Adrenal gland (tissue), 12 donors: ENCODE measurements around the gene CDH12. TPM values are rescaled to one million over a fixed set of nuclear protein-coding genes. Genes with fewer than 3 reads are reported as not detected.
A peak's percentile ranks its signal among the peaks of the same experiment; 100 is the strongest.

Experiments used
- DNase-seq, 7 donors: peaks; one replicate each; pipeline ENCODE4 v3.0.0-alpha.2; 2019 to 2020
- H3K27ac ChIP-seq, 5 donors: fragments of 200-600 bp; sonication (generic) in 4 of 5; 1 replicate in 3 of 5; 2 replicates in 2 of 5; pipeline versions ENCODE4 v1.5.1 to v1.8.0; 2016 to 2020; ENCODE audit warnings: mild to moderate bottlenecking in 1 of 5
- H3K27me3 ChIP-seq: fragments of 200-600 bp; 2 replicates; pipeline ENCODE4 v1.8.0; 2021
- H3K36me3 ChIP-seq, 2 donors: fragments of 200-600 bp; replicated peaks in 1 of 2; 1 replicate in 1 of 2; 2 replicates in 1 of 2; pipeline versions ENCODE4 v1.5.1 to v1.8.0; 2018 to 2022
- H3K4me1 ChIP-seq, 2 donors: fragments of 200-600 bp; replicated peaks in 1 of 2; 1 replicate in 1 of 2; 2 replicates in 1 of 2; pipeline versions ENCODE4 v1.5.1 to v1.8.0; 2018 to 2021
- H3K4me3 ChIP-seq, 4 donors: fragments of 200-600 bp; sonication (generic) in 3 of 4; one replicate each; pipeline ENCODE4 v1.5.1; 2016 to 2018
- H3K9me3 ChIP-seq, 3 donors: fragments of 200-600 bp; sonication (generic) in 1 of 3; replicated peaks in 1 of 3; 1 replicate in 2 of 3; 2 replicates in 1 of 3; pipeline versions ENCODE4 v1.5.1 to v1.8.0; 2016 to 2021
- POLR2A ChIP-seq, 2 donors: fragments of 450-650 bp; IDR thresholded peaks; one replicate each; pipeline ENCODE4 v1.6.1; 2017; ENCODE audit warnings: antibody characterized with exemption in 2 of 2, mild to moderate bottlenecking in 2 of 2, moderate library complexity in 1 of 2
- WGBS, 4 donors: extraction: QIAGEN DNeasy Blood & Tissue Kit in 2 of 4; methylation state at CpG; one replicate each; pipeline versions ENCODE4 v1.1.5 to v1.1.7; 2013 to 2017; 5-methylcytosine and 5-hydroxymethylcytosine counted together
- intact Hi-C, 2 donors: fragments of 100-400 bp; cut with DNase I; formaldehyde crosslinking; loops; one replicate each; pipeline versions ENCODE4 v1.14.1 to v1.15.0; 2022 to 2023
- polyA plus RNA-seq, 3 donors: library from polyadenylated mRNA; stranded (reverse); fragments of 200-250 nt in 2 of 3; fragments of 350-450 nt in 1 of 3; fragmentation: Illumina TruSeq in 1 of 3; extraction: RNeasy Lipid Tissue Mini Kit (QIAGEN cat#74804) in 1 of 3; gene quantifications; one replicate each; pipeline ENCODE4 v1.2.3, GENCODE V29; 2013 to 2014
- total RNA-seq, 9 donors: library from RNA; depleted of rRNA in 4 of 9; stranded (reverse); fragments of >200 nt in 4 of 9; fragments of 120-200 nt in 1 of 9; fragmentation: NEBNext Ultra II Directional in 1 of 9; extraction: Animal tissue kit (Norgen Biotek cat#: 25700) in 1 of 9; gene quantifications; one replicate each; pipeline versions ENCODE4 v1.1.0 to v1.2.4, GENCODE V29; 2013 to 2023
- TF ChIP-seq, protein P1 (sequence below), 6 experiments: fragments of 450-650 bp in 4 of 6; fragments of 200-600 bp in 2 of 6; sonication (generic) in 1 of 6; IDR thresholded peaks; 1 replicate in 5 of 6; 2 replicates in 1 of 6; pipeline versions ENCODE4 v1.5.1 to v1.8.0; 2016 to 2021; ENCODE audit warnings: antibody characterized with exemption in 6 of 6, mild to moderate bottlenecking in 2 of 6, moderate library complexity in 1 of 6
- donor health status: healthy with polysubstance abuse.
- donor health status: Bipolar disorder and iron deficiency.
- donor health status: DM: yes; HTN: yes; CAD: no.
- donor health status: DM: no; HTN: no; CAD: no.
- donor health status: DM: no; HTN: no; CAD: no.
- donor health status: DM: yes; HTN: yes; CAD: no.

CDH12 gene
- total and polyA plus RNA-seq, 12 donors, result 0.80 to 16.5 (median 7.8) TPM

DNA sequence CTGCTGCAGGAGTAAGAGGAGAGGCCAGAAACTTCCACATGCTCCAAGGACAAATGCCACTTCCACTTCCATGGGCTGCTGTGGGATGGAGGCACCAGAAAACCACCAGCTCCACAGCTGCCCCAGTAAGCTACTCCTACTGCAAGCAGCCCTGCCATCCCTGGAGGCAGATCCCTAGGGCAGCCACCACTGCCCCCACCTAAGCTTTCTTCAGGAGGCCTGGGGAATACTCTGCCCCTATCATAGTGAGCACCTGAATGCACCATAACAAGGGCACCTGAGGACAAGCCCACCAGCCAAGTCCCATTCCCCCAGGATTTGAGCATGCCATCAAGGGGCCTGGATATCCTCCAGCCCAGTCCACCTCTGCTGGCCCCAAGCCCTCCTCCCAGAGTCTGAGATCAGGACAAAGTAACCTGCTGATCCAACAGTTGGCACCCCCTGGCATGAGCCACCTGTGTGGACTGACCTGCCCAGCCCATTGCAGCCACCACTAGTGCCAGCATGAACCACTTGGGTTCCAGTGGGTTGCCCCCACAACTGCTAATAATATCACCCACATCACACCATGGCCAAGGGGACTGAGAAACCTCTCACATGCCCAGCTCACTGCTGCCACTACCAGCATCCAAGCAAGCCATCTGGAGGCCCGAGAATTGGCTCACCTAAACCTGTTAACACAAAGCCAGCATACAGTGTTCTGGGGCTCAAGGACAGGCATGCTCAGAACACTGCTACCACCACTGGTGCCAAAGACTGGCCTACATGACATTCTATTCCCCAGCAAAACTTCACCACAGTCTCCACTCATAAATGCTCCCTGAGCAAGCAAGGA, 480.1 kb downstream of the CDH12 start:
- Histone ChIP-seq H3K4me1 (no peaks in the 10 kb centered on the region), H3K27ac (no peak overlapping the region), H3K4me3 (no peak overlapping the region), H3K36me3 (no peaks in the 10 kb centered on the region), H3K9me3 (no peaks in the 10 kb centered on the region), H3K27me3 (no peaks in the 10 kb centered on the region)
- WGBS, 4 donors, result 70 to 71% (median 71%) methylated on average over 1 of the region's 1 CpG
- intact Hi-C loops, result no loop called here
- TF ChIP-seq POLR2A (IDR thresholded peaks at IDR 0.05), result no peak
- TF ChIP-seq, protein P1, sequence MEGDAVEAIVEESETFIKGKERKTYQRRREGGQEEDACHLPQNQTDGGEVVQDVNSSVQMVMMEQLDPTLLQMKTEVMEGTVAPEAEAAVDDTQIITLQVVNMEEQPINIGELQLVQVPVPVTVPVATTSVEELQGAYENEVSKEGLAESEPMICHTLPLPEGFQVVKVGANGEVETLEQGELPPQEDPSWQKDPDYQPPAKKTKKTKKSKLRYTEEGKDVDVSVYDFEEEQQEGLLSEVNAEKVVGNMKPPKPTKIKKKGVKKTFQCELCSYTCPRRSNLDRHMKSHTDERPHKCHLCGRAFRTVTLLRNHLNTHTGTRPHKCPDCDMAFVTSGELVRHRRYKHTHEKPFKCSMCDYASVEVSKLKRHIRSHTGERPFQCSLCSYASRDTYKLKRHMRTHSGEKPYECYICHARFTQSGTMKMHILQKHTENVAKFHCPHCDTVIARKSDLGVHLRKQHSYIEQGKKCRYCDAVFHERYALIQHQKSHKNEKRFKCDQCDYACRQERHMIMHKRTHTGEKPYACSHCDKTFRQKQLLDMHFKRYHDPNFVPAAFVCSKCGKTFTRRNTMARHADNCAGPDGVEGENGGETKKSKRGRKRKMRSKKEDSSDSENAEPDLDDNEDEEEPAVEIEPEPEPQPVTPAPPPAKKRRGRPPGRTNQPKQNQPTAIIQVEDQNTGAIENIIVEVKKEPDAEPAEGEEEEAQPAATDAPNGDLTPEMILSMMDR (IDR thresholded peaks at IDR 0.05), result no peak
- DNase-seq, result no peak

DNA sequence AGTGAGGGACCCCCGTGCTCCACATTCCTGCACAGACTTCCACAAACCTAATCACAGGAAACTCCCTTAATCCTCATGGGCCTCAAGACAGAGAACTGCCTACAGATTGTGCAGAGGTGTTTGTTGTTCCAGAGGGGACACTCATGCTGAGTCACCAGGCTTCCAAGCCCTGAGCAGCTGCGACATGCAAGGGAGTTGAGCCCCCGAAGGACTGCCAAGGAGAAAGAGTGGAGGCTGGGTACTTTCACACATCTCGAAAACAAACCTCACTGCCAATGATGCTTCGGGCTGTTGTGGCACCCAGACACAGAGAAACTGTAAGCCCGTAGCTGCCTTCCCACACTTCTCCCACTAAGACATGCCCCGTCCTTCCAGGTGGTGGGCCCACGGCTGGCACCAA, 480.8 kb downstream of the CDH12 start:
- Histone ChIP-seq H3K36me3 (no peaks in the 10 kb centered on the region), H3K4me3 (no peak overlapping the region), H3K27ac (no peak overlapping the region), H3K4me1 (no peaks in the 10 kb centered on the region), H3K27me3 (no peaks in the 10 kb centered on the region), H3K9me3 (no peaks in the 10 kb centered on the region)
- peak in 1 of 7 donors; percentile 16 for DNase-seq
- intact Hi-C loops, result no loop called here
- TF ChIP-seq, protein P1 (IDR thresholded peaks at IDR 0.05), result no peak
- no peak for TF ChIP-seq POLR2A (IDR thresholded peaks at IDR 0.05)
- 64 to 72% (median 68%) methylated on average over 3 to 8 of the region's 8 CpGs for WGBS, 4 donors

DNA sequence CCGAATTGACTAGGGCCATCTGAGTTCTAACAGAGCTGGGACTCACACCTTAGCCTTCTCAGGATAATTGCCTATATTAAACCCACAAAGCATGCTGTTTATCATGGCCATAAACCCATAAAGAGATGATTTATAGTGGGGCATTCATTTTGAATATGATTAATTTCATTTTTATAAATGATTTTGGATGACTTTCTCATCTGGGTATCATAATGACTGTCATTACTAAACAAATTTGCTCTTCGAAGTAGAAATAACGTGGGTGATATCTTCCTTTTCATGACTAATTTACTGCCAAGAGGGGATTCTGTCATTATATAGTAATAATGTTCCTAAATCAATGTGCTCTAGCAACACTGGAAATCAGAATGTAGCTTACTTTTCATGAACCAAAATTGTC, 498.2 kb downstream of the CDH12 start:
- H3K4me1 ChIP-seq, result no peaks in the 10 kb centered on the region
- intact Hi-C loops, result no loop called here
- TF ChIP-seq, protein P1 (IDR thresholded peaks at IDR 0.05), result no peak
- no peak for TF ChIP-seq POLR2A (IDR thresholded peaks at IDR 0.05)

DNA sequence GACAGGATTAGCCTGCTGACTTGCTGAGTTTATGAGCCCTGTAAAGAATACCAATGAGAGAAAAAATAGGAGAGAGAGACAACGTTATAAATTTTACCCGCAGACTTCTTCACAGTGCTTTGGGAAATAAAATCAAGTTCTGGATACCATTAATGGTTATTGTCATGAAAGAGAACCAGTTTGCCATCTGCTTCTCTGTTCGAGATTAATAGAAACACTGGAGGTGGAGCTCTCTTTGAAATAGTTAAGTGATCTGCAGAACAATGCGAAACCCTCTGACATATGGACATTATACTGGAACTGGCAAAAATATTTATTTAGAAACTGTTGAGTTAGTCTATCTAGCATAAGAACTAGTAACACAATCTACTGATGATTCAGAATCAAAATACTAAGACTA, 500.7 kb downstream of the CDH12 start:
- DNase-seq, result no peak
- intact Hi-C loops, result no loop called here
- TF ChIP-seq POLR2A (IDR thresholded peaks at IDR 0.05), result no peak
- TF ChIP-seq, protein P1 (IDR thresholded peaks at IDR 0.05), result no peak
- 60 to 75% (median 69%) methylated on average over 4 of the region's 4 CpGs for WGBS, 4 donors
- H3K27me3 ChIP-seq, result no peaks in the 10 kb centered on the region
- H3K36me3 ChIP-seq, result no peaks in the 10 kb centered on the region
- no peak overlapping the region for H3K27ac ChIP-seq
- no peaks in the 10 kb centered on the region for H3K4me1 ChIP-seq
- H3K9me3 ChIP-seq, result no peaks in the 10 kb centered on the region
- no peak overlapping the region for H3K4me3 ChIP-seq

More for the DNA sequence above, 498.2 kb downstream of the CDH12 start:
- 51 to 60% (median 53%) methylated on average over 3 of the region's 3 CpGs for WGBS, 4 donors
- no peaks in the 10 kb centered on the region for H3K36me3 ChIP-seq
- no peak for DNase-seq
- no peaks in the 10 kb centered on the region for H3K9me3 ChIP-seq
- H3K4me3 ChIP-seq, result no peak overlapping the region
- no peaks in the 10 kb centered on the region for H3K27me3 ChIP-seq
- H3K27ac ChIP-seq, result no peak overlapping the region
